GM21825 (cell line): ENCODE results near the gene SLC6A7.

Experiments used
- ATAC-seq: cut with Tn5 transposase; IDR thresholded peaks from one replicate; pipeline ENCODE4 v1.9.1; 2021; ENCODE audit warnings: mild to moderate bottlenecking, moderate library complexity; ENCODE audit not compliant: unreplicated experiment

The SLC6A7 gene

GRCh38 chr5:150255659-150256409 lies 66.0 kb downstream of the SLC6A7 start:
- no peak for ATAC-seq

GRCh38 chr5:150256410-150257064 lies 66.7 kb downstream of the SLC6A7 start:
- no peak for ATAC-seq

GRCh38 chr5:150257424-150257823 lies 67.6 kb downstream of the SLC6A7 start:
- ATAC-seq = no peak

GRCh38 chr5:150258130-150258529 lies 68.3 kb downstream of the SLC6A7 start:
- peak; percentile 63 for ATAC-seq
